GM20431 (cell line): ENCODE measurements around the gene SYT3.

ENCODE experiments used
- in situ Hi-C: fragments of 300-500 bp; cut with MseI, MboI; formaldehyde crosslinking; loops from one replicate; pipeline ENCODE4 v1.15.0; 2020; ENCODE audit warnings: low sequenced_read_pairs; ENCODE audit not compliant: unreplicated experiment

The SYT3 gene

DNA sequence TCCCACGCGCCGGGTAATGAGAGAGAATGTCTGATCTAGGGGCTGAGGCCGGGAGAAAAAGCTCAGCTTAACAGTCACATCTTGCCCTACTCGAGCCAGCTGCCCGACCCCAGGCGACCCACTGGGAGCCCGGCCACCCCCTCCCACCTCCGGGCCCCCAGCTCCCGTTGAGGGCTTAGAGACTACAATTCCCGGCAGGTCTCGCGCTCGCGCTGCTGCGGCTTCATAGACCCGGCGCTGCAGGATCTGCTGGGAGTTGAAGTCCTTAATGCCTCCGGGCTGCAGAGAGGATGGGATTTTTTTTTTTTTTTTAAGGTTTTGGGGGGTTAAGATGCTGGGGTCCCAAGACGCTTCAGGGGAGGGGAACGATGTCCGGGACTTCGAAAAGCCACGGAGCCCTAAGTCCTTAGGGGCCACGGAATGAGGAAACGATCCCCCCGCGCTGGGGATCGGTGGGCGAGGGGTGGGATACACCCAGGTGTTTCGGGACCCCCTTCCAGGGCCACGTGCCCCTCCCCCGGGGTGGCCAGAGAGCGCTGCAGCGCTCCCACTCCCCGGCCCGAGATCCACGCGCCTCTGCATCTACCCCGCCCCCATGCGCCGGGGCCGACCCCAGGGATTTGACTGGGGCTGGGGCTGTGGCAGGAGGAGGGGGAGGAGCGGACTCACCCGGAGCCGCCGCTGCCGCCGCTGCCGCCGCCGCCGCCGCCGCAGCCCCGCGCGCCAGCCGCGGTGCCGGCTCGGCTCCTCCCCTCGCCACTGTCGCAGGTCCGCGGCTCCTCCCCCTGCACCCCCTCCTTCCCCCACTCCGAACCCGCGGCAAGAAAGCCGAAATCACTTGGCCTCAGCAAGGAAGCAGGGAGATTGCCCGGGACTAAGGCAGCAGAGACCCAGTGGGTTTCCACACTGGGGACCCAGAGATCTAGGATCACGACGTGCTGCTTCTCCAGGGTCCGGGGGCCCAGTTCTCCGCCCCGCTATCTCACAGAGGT, at the start of gene SYT3:
Gene SYT3, minus strand, starts transcription at position 761 of the 992 bp plus-strand sequence. CDS start 2,470 bp downstream, outside the sequence.
- in situ Hi-C loops: no loop called here

DNA sequence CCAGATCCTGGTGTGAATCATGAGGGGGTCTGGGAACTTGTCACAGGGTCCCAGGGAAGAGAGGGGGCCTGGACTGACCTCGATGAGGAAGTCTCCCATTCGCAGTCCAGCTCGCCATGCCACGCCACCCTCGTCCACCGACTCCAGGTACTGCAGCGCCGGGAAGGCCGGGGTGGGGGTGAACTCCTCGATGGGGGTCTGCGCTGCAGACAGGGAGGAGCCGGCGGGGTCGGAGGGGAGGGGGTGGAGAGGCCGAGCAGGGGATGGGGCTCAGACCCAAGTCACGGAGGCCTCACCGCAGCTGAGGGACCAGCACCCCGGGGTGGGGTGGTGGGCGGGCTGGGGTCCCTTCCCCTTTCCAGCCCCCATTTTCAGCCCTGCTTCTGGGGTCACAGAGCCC, 49.1 kb upstream of the SYT3 start:
- in situ Hi-C loops: no loop called here

DNA sequence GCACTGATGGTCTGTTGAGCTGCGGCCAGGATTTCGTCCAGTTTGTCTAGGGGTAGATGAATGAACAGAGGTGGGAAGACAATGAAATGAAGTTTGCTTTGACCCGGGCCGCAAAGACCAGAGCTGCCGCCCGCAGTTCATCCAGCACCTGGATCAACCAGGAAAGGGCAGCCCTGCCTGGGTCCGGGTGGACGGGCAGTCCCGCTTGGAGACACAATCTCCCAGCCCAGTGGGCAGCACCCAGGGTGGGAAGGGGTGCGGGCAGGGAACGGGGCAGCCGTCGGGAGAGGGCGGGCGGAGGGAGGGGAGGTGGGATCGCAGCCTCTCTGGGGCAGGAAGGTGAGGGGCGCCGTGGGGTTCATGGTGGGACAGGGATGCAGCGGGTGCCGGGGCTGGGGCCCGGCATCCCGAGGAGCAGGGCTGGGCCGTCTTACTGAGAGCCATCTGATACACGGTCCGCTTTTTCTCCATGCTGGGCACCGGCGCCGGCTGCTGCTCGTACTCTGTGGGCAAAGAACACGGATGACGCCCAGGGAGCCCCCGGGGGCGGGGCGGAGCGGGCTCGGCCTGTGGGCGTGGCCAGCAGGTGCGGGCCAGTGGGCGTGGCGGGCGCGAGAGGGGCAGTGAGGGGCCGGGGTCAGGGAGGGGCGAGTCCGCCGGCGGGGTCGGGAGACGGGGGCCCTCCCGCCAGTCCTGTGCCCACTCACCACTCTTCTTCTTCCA, 46.8 kb upstream of the SYT3 start:
- in situ Hi-C loops: no loop called here

- in situ Hi-C loops: no loop called here
These were observed 39.8 kb upstream of the SYT3 start for GRCh38 chr19:50679177-50680125.

- in situ Hi-C loops: no loop called here
These were observed 38.6 kb upstream of the SYT3 start for GRCh38 chr19:50678323-50678722.

GRCh38 chr19:50677636-50678035, 38.0 kb upstream of the SYT3 start:
- in situ Hi-C loops: no loop called here

- in situ Hi-C loops: no loop called here
These were observed 37.0 kb upstream of the SYT3 start for GRCh38 chr19:50676625-50677197.

DNA sequence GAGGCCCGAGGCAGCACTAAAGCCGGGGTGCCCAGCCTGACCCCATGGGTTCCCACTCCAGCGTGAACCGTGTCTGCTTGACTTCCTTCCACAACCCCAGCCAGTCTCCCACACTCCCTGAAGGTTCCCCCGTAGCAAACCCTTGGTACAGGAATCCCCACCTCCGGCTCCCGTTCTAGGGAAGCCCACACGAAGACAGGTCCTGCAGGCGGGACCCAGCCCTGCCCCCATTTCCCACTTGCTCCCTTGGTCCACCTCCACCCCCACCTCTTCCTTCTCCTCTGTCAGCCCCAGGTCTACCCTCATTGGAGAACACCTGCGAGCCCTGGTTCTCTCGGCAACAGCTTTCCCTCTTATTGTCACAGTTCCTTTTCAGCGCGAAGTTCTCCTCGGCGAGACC, 33.4 kb upstream of the SYT3 start:
- in situ Hi-C loops: no loop called here

DNA sequence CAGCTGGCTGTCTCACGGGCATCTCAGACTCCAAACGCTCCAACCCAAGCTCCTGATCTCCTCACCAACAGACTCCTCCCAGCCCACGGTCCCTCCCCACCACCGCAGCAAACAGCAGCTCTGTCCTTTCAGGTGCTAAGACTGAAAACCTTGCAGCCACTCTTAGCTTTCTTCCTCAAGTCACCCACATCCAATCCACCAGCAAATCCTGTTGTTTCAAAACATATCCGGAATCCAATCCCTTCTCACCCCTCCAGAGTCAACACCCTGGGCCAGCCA, 30.4 kb upstream of the SYT3 start:
- in situ Hi-C loops: no loop called here

GRCh38 chr19:50669302-50670101, 29.8 kb upstream of the SYT3 start:
- in situ Hi-C loops: no loop called here

GRCh38 chr19:50668879-50669278, 29.2 kb upstream of the SYT3 start:
- in situ Hi-C loops: no loop called here

DNA sequence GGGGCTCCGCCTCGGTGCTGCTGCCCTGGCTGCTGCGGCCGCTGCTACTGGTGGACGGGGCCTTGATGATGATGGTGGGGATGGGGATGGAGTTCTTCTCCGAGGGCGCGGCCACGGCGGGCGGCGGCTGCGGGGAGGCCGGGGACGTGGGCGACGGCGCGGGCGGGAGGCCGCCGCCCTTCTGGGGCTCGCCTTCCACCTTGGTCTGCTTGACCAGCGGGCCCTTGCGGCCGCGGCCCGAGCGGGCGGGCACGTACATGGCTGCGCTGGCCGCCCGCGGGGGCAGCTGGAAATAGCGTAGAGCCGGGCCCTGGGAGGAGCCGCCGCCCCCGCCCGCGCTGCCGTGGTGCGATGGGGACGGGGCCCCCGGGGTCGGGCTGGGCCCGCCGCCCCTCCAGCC, 28.7 kb upstream of the SYT3 start:
- in situ Hi-C loops: no loop called here

- in situ Hi-C loops: no loop called here
These were observed 28.1 kb upstream of the SYT3 start for GRCh38 chr19:50667759-50668231.

DNA sequence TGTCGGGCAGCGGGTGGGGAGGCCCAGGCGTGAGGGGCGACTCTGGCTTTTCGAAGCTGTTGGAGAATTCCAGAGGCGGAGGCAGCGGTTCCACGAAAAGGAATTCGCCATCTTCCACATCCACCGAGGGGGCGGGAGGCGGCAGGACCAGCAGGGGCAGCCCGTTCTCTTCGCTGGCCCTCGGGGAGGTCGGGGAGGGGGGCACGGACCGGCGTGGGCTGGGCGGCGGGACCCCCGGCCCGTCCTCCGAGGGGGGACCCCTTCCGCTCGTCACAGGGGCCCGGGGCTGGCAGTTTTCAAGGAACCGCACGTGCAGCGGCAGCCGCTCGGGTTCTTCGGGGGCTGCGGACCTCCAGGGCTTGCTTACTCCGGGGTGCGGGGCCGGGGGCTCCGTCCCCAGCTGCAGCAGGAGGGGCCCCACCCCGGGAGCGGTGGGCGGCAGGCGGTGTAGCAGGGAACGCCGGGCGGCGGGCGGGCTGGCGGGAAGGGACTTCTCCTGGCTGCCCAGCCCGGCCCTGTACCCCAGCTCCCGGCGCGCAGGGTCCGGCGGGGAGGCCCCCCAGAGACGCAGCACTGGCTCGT, 27.6 kb upstream of the SYT3 start:
- in situ Hi-C loops: no loop called here

GRCh38 chr19:50666346-50667176, 26.9 kb upstream of the SYT3 start:
- in situ Hi-C loops: no loop called here

- in situ Hi-C loops: no loop called here
These were observed 24.5 kb upstream of the SYT3 start for GRCh38 chr19:50664204-50664603.

GRCh38 chr19:50663482-50663790, 23.8 kb upstream of the SYT3 start:
- in situ Hi-C loops: no loop called here
